HEK293 (cell line): ENCODE data around the gene GPALPP1.

ENCODE experiments used
- GLI2 ChIP-seq: fragments of 450-650 bp; formaldehyde crosslinking; IDR thresholded peaks from 2 replicates; pipeline ENCODE4; 2017; ENCODE audit warnings: missing biosample characterization, missing genetic modification characterization, low read depth, borderline replicate concordance
- HOXA7 ChIP-seq: sonication (generic); formaldehyde crosslinking; IDR thresholded peaks from 2 replicates; pipeline ENCODE4 v1.8.1; 2022; ENCODE audit warnings: missing genetic modification reagents, borderline replicate concordance
- KLF16 ChIP-seq: fragments of 450-650 bp; formaldehyde crosslinking; IDR thresholded peaks from 2 replicates; pipeline ENCODE4 v1.5.1; 2017; ENCODE audit warnings: missing biosample characterization, missing genetic modification characterization
- ZFP3 ChIP-seq: fragments of 450-650 bp; formaldehyde crosslinking; IDR thresholded peaks from 2 replicates; pipeline ENCODE4 v1.5.1; 2016; ENCODE audit warnings: low read depth, missing biosample characterization, missing genetic modification characterization
- ZNF121 ChIP-seq: fragments of 450-650 bp; formaldehyde crosslinking; IDR thresholded peaks from 2 replicates; pipeline ENCODE4 v1.5.1; 2016; ENCODE audit warnings: missing biosample characterization, missing genetic modification characterization
- ZNF174 ChIP-seq: fragments of 450-650 bp; formaldehyde crosslinking; IDR thresholded peaks from 2 replicates; pipeline ENCODE4 v1.5.0; 2017; ENCODE audit warnings: missing biosample characterization, mild to moderate bottlenecking, missing genetic modification characterization
- ZNF175 ChIP-seq: fragments of 450-650 bp; formaldehyde crosslinking; IDR thresholded peaks from 2 replicates; pipeline ENCODE4 v1.5.1; 2016; ENCODE audit warnings: missing biosample characterization, missing genetic modification characterization
- ZNF184 ChIP-seq: fragments of 450-650 bp; IDR thresholded peaks from 2 replicates; pipeline ENCODE4 v1.5.1; 2018; ENCODE audit warnings: missing biosample characterization, mild to moderate bottlenecking, missing genetic modification characterization
- ZNF324 ChIP-seq: fragments of 450-650 bp; formaldehyde crosslinking; IDR thresholded peaks from 2 replicates; pipeline ENCODE4 v1.5.1; 2016; ENCODE audit warnings: missing biosample characterization, missing genetic modification characterization
- TF ChIP-seq, protein P1 (sequence below): fragments of 450-650 bp; formaldehyde crosslinking; IDR thresholded peaks from 2 replicates; pipeline ENCODE4 v1.5.1; 2016; ENCODE audit warnings: missing biosample characterization, missing genetic modification characterization
- TF ChIP-seq, protein P2 (sequence below): fragments of 450-650 bp; formaldehyde crosslinking; IDR thresholded peaks from 2 replicates; pipeline ENCODE4 v1.5.1; 2016; ENCODE audit warnings: missing biosample characterization, missing genetic modification characterization
- TF ChIP-seq, protein P3 (sequence below): fragments of 450-650 bp; formaldehyde crosslinking; IDR thresholded peaks from 2 replicates; pipeline ENCODE4 v1.5.1; 2016; ENCODE audit warnings: missing biosample characterization, missing genetic modification characterization
- TF ChIP-seq, protein P4 (sequence below): fragments of 450-650 bp; formaldehyde crosslinking; IDR thresholded peaks from 2 replicates; pipeline ENCODE4 v1.5.1; 2016; ENCODE audit warnings: missing biosample characterization, missing genetic modification characterization

DNA sequence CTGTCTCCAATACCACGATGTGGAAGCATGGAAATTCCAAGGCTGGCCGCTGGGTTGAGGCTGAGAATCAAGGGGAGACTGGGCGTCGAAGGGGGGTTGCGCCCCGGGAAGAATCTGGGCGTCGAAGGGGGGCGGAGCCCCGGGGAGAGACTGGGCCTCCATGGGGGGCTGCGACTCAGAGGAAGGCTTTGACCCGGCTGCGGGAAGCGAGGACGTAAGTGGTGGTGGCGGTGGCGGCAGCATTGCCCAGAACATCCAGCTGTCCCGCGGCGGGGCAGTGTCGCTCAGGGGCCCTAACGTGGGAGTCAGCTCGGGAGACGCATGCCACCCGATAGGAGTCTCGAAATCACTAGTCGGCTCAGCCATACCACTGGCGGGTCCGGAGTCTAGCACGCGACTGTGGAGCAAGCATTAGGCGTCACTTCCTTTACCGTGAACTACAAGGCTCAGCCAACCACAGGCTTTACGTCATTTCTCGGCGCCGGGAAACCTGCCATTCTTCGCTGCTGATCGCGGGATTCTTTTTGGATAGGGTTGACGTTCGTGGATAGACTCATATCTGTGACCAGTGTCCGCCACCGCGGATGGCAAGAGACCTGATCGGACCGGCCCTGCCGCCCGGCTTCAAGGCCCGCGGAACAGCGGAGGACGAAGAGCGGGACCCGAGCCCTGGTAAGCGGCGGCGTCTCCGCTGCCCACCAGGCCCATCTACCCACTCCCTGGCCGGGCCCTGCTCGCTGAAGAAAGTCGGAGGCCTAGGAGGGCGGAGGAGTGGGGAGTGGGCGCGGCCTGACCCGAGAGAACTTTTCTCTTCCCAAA, at the start of gene GPALPP1, which contains the start of gene NUFIP1:
- TF ChIP-seq, protein P1, sequence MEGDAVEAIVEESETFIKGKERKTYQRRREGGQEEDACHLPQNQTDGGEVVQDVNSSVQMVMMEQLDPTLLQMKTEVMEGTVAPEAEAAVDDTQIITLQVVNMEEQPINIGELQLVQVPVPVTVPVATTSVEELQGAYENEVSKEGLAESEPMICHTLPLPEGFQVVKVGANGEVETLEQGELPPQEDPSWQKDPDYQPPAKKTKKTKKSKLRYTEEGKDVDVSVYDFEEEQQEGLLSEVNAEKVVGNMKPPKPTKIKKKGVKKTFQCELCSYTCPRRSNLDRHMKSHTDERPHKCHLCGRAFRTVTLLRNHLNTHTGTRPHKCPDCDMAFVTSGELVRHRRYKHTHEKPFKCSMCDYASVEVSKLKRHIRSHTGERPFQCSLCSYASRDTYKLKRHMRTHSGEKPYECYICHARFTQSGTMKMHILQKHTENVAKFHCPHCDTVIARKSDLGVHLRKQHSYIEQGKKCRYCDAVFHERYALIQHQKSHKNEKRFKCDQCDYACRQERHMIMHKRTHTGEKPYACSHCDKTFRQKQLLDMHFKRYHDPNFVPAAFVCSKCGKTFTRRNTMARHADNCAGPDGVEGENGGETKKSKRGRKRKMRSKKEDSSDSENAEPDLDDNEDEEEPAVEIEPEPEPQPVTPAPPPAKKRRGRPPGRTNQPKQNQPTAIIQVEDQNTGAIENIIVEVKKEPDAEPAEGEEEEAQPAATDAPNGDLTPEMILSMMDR (tag by site-specific recombination), result no peak
- TF ChIP-seq GLI2 (tag by site-specific recombination) (no peak), ZNF121 (tag by site-specific recombination) (no peak), KLF16 (tag by site-specific recombination) (no peak; the same call in 1 of the 2 replicates), ZNF184 (tag by site-specific recombination) (no peak), ZNF175 (tag by site-specific recombination) (no peak), HOXA7 (CRISPR knock-in tag) (no peak), ZNF324 (tag by site-specific recombination) (no peak), ZNF174 (tag by site-specific recombination) (no peak), ZFP3 (tag by site-specific recombination) (no peak)
- TF ChIP-seq, protein P2, sequence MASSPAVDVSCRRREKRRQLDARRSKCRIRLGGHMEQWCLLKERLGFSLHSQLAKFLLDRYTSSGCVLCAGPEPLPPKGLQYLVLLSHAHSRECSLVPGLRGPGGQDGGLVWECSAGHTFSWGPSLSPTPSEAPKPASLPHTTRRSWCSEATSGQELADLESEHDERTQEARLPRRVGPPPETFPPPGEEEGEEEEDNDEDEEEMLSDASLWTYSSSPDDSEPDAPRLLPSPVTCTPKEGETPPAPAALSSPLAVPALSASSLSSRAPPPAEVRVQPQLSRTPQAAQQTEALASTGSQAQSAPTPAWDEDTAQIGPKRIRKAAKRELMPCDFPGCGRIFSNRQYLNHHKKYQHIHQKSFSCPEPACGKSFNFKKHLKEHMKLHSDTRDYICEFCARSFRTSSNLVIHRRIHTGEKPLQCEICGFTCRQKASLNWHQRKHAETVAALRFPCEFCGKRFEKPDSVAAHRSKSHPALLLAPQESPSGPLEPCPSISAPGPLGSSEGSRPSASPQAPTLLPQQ (tag by site-specific recombination), result no peak; the same call in 1 of the 2 replicates
- TF ChIP-seq, protein P3, sequence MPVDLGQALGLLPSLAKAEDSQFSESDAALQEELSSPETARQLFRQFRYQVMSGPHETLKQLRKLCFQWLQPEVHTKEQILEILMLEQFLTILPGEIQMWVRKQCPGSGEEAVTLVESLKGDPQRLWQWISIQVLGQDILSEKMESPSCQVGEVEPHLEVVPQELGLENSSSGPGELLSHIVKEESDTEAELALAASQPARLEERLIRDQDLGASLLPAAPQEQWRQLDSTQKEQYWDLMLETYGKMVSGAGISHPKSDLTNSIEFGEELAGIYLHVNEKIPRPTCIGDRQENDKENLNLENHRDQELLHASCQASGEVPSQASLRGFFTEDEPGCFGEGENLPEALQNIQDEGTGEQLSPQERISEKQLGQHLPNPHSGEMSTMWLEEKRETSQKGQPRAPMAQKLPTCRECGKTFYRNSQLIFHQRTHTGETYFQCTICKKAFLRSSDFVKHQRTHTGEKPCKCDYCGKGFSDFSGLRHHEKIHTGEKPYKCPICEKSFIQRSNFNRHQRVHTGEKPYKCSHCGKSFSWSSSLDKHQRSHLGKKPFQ (tag by site-specific recombination), result no peak
- TF ChIP-seq, protein P4, sequence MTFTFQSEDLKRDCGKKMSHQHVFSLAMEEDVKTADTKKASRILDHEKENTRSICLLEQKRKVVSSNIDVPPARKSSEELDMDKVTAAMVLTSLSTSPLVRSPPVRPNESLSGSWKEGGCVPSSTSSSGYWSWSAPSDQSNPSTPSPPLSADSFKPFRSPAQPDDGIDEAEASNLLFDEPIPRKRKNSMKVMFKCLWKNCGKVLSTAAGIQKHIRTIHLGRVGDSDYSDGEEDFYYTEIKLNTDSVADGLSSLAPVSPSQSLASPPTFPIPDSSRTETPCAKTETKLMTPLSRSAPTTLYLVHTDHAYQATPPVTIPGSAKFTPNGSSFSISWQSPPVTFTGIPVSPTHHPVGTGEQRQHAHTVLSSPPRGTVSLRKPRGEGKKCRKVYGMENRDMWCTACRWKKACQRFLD (tag by site-specific recombination), result no peak
